Stromal cell of bone marrow (primary cell): Measurements from ENCODE around the gene TBC1D17.
A peak's percentile ranks its signal among the peaks of the same experiment; 100 is the strongest.

Experiments used
- DNase-seq: peaks from one replicate; pipeline ENCODE4 v3.0.0-alpha.2; 2012; ENCODE audit warnings: low read depth

TBC1D17 gene

DNA sequence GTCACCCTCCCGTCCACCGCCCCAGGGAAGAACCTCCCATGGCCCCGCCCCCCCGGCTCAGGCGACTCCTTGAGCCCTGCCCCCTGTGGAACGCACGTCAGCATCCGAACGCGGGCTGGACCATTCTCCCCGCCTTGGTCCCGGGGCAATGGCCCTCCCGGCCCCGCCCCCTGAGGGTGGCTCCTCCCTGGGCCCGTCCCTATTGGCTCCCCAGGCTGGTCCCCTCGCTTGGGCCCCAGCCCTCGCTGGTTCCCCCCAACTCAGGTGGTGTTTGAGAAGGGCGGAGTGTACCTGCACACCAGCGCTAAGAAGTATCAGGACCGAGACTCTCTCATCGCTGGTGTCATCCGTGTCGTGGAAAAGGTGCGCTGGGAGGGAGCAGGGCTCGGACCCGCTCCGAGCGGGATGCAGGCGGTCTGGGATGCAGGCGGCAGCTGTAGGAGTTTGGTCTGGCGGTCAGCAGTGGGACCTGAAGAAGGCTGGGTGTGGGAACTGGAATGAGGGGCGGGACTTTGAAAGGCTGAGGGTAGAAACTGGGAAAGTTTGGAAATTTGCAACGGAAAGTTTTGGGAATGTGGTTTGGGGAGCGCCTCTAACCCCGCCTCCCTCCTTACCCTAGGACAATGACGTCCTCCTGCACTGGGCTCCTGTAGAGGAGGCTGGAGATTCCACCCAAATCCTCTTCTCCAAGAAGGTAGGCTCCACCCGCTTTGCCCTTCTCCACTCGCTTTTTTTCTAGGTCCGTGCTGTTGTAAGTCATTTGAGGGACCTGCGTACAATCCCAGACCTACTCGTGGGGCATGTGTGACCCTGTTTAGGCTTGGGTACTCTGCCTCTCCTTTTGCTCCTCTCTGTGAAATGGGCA lies 609 bp downstream of the TBC1D17 start:
- peak; percentile 97 for DNase-seq

GRCh38 chr19:49878744-49879070 lies 1.2 kb downstream of the TBC1D17 start:
- no peak for DNase-seq

DNA sequence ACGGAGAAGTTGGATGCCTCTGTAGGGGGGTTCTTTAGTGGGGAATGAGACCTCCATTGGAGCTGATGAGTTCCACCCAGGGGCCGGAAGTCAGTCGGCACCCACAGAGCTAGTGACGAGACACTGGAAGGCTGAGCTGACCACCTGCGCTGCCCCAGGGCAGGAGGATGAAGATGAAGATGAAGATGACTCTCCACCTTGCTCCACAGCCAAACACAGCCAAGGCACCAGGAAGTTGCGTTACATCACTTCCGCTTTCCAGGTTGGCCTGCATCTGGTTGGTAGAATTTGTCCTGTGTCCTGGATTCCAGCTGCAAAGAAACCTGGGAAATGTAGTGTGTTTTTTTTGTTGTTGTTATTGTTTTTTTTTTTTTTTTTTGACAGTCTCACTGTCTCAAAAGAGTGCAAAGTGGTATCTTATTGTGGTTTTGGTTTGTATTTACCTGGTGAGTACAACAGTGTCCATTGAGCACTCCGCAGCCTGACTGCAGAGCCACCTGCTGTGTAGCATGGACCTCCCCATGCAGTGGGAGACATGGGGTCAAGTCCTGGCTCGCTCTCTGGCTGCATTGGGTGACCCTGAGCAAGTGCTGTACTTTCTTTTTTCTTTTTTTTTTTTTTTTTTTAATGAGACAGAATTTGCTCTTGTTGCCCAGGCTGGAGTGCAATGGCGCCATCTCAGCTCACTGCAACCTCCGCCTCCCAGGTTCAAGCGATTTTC lies 1.9 kb downstream of the TBC1D17 start:
- DNase-seq: no peak

DNA sequence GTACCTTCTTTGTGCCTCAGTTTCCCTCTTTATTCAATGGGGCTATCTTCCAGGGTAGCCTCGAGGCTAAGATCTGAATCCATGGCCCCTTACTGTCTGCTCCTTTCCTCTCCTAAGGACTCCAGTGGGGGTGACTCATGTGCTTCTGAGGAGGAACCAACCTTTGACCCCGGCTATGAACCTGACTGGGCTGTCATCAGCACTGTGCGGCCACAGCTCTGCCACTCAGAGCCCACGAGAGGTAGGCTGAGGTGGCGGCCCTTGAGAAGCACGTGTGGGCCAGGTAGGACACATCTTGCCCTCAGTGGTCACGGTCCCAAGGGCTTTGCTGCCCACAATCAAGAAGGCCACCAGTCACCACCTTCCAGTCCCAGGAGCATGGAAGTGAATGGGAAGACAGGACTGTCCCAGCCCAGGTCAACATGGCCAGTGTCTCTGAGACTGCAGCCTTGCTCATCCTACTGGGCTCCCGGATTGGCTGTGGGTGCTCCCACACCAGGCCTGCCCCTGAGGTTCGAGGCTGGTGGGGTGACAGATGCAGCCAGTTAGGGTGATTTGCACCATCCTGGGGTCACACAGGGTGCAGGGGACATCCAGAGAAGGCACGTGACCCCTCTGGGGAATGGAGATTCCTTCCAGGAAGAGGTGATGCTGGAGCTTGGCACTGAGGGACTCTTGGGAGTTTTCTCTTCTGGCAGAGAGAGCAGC lies 2.8 kb downstream of the TBC1D17 start:
- no peak for DNase-seq

- DNase-seq: no peak
Measured at GRCh38 chr19:49881186-49881585, 3.7 kb downstream of the TBC1D17 start.

GRCh38 chr19:49881672-49882394 lies 4.3 kb downstream of the TBC1D17 start:
- no peak for DNase-seq

- no peak for DNase-seq
Measured at GRCh38 chr19:49882643-49883042, 5.1 kb downstream of the TBC1D17 start.

DNA sequence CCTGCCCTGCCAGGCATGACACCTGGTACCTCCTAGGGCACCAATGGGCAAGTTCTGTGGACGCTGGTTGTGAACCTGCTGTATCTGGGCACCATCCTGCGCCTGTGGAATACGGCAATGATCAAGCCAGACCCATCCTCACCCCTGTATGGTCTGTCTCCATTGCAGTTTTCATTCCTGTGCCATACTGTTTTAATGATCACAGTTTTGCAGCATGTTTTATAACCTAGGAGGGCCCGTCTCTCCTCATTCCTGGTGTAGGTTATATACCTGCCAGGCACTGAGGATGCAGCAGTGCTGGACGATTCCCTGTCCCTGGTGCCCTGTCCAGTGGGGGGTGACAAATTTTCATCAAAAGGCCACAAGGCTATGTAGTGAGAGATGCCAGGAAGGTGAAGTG lies 5.6 kb downstream of the TBC1D17 start:
- no peak for DNase-seq

DNA sequence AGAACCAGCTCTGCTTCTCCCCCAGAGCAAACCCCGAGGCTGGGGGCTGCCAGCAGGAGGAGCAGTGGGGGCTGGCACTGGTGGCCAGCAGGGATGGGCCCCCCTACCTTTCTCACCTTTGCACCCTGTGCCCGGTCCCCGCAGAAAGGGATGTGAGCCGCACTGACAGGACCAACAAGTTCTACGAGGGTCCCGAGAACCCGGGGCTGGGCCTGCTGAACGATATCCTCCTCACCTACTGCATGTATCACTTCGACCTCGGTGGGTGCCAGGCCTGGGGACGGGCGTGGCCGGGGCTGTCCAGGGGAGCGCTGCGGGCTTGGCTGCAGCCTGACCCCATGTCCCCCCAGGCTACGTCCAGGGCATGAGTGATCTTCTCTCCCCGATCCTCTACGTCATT lies 6.6 kb downstream of the TBC1D17 start:
- DNase-seq: no peak

GRCh38 chr19:49884760-49885159 lies 7.3 kb downstream of the TBC1D17 start:
- DNase-seq: no peak

- DNase-seq: no peak
Measured at GRCh38 chr19:49887037-49887664, 9.6 kb downstream of the TBC1D17 start.

GRCh38 chr19:49887665-49888509 lies 10.4 kb downstream of the TBC1D17 start:
- no peak for DNase-seq

DNA sequence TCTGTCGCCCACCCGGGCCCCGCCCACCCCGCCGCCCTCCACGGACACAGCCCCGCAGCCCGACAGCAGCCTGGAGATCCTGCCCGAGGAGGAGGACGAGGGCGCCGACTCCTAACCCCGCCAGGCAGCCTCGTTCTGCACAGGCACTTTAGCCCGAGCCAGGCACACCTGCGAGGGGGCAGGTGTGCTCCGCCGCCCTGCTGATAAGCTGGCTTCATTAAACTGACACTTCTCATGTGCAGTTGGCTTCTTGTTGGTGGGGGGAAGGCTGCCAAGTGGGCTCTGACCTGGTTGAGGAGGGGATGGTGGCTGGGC lies 11.0 kb downstream of the TBC1D17 start:
- no peak for DNase-seq

DNA sequence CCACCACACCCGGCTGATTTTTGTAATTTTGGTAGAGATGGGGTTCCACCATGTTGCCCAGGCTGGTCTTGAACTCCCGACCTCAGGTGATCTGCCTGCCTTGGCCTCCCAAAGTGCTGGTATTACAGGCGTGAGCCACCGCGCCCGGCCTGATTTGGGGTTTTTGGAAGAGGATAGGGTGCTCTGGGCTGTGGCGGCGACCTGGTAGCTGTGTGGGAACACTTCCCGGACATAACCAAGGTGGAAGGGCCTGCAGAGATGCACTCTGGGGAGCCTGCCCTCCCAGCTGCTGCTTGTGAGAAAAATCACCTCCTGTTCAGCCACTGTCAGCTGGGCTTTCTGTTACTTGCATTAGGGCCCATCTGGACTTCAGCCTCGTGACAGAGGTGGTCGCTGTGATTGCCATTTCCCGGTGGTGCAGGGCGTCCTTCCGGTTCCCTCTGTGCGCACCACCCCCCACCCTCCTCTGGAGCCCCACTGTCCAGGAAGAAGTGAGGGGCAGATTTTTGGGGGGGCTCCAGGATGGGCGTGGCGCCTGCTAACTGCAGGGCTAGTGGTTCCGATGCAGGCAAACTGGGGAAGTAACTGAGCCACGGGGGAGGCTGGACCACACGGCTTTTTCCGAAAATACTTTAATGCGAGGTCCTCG lies 11.7 kb downstream of the TBC1D17 start:
- no peak for DNase-seq

- peak; percentile 31 for DNase-seq
Measured at GRCh38 chr19:49889687-49890348, 12.3 kb downstream of the TBC1D17 start.

- DNase-seq: no peak
Measured at GRCh38 chr19:49890349-49891311, 13.1 kb downstream of the TBC1D17 start.

DNA sequence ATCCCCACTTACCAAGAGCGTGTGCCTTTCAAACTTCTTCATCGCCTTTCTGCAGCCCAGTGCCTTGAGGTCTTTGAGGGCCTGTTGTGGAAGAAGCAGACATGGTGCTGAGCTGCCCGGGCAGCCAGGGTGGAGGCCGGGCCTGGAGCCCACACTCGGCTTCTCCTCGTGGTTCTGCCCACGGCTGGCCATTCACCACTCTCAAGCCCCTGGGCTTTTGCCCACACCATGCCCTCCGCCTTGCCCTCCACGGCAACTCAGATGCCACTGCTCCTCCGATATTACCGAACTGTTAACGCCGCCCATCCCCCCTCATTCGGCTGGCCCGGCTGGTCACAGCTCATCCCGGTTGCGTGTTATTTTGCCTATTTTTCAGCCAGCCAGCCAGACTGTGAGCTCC lies 13.9 kb downstream of the TBC1D17 start:
- no peak for DNase-seq

- no peak for DNase-seq
Measured at GRCh38 chr19:49892716-49893115, 15.2 kb downstream of the TBC1D17 start.
